DMS79 (cell line): Measurements from ENCODE around the gene PADI1.

ENCODE experiments used
- DNase-seq: peaks from one replicate; lab custom pipeline; 2025; lab: John Stamatoyannopoulos, UW

Gene PADI1

DNA sequence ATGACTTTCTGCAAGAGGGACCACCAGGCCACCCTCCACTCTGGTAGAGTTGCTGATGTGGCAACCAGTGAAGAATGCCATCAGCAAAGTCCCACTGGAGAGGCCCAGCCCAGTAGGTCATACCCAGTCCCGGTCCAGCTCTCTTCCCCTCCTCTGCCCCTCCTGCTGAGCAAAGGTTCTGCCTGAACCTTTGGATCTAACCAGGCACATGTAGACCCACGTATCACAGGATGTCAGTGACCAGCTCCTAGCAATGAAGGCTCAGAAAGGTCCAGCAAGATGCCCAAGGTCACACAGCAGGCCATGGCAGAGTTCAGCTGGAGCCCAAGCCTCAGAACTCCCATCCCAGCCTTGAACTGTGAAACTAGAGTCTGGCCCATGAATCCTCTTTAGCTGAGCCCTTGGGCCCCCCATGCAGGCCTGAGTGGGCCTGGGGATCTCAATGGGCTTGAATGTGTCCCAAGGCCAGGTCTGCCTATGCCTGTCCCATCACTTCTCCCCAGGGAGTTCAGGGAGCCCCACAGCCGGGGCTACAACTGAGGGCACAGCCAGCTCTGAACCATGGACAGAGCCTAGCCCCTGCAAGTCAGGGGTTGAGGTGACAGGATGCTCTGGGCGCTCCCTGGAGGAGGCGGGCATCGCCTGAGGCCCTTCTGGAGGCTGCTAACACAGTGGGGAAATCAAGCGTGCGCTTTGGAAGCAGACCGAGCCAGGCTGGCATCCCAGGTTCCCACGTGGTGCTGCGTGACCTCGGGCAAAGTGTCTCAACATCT, 21.4 kb upstream of the PADI1 start:
- DNase-seq = no peak

GRCh38 chr1:17184161-17184665, 20.7 kb upstream of the PADI1 start:
- DNase-seq = no peak

DNA sequence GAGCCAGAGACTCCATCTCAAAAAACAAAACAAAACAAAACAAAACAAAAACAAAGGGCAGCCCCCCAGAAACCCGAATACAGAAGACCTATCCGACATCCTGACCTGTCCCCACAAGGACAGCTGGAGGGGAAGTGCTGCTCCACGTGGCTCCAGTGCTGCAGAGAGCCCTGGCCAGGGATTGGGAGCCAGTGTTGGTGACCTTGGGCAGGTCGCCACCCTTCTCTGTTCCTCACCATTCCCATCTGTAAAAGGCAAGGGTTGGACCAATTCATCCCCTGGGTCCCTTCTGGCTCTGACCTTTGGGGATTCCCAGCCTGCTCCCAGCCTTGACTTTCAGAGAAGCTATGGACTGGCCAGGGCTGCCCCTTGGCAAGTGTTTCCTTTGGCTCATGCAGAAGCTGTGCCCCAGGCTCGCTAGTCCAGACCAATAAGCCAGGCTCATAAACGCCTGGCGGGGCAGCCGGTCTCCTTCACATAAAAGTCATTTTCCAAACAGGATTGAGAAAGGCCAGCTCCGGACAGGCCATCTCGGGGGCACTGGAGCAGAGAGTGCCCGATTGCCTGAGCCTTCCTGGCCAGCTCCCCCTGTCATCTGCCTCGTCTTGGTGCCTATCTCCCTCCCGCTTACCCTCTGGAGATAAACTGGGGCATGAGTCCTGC, 20.0 kb upstream of the PADI1 start:
- no peak for DNase-seq

DNA sequence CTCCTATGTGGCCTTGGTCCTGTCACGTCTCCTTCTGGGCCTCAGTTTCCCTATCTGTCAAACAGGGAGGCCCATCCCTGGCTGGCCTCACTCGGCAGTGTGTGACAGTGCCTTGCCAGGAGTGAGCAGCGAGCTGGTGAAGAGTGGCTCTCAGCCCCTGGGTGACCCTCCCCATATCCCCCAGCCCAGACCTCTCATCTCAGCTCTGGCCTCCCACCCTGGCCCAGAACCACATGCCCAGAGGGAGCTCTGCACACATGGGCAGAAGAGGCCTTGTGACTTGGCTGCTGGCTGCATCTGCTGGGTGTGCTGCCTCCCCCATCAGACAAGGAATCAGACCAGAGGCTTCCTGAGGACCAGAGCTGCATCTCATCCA, 19.5 kb upstream of the PADI1 start:
- no peak for DNase-seq

- DNase-seq = no peak
Observed at GRCh38 chr1:17186216-17186909, 18.6 kb upstream of the PADI1 start.

DNA sequence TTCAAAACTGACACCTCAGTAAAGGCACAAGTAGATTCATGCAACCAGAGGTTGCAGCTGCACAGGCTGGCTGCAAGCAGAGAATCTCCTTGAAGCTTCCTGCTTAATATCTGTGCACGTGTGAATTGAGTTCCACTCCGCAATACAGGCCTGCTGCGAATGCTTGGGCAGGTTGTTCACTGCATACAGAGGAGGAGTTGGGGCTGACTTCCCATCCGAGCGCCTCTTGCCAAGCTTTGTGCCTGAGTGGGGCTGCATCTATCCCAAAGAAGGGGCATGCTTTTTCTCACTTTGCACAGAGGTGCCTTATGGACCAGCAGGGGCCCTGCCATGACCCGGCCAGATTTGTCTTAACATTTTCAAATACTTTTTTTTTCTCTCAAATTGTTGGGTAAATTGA, 17.9 kb upstream of the PADI1 start:
- no peak for DNase-seq

DNA sequence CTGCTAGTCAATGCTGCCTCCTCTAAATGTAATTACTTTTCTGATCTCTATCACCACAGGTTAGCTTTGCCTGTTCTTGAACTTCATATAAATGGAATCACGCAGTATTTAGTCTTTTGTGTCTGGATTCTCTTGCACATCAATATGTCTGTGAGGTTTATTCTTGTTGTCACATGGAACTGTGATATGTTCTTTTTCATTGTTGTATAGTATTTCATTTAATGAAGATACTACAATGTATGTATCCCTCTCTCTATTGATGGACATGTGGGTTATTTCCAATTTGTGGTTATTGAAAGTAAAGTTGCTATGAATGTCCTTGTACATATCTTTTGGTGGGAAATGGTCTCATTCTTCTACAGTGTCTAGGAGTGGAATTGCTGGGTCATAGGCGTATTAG, 16.7 kb upstream of the PADI1 start:
- DNase-seq = no peak

DNA sequence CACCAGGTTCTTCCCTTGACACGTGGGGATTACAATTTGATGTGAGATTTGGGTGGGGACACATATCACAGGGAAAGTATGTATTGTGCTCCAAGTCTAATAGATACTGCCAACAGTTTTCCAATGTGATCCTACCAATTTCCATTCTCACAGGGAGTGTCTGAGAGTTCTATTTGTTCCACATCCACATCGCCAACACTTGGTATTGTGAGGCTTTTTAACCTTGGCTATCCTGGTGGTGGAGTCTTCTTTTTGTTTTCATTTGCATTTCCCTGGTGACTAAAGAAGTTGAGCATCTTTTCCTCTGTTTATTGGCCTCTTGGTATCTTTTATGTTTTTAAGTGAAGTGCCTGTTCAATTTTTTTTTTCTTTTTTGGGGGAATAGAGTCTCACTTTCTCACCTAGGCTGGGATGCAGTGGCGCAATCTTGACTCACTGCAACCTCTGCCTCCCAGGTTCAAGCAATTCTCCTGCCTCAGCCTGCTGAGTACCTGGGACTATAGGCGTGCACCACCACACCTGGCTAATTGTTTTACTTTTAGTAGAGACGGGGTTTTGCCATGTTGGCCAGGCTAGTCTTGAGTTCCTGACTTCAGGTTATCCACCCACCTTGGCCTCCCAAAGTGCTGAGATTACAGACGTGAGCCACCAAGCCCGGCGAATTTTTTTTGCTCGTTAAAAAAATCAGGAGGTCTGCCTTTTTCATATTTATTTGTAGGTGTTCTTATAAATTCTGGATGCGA, 15.9 kb upstream of the PADI1 start:
- DNase-seq = no peak

- no peak for DNase-seq
Observed at GRCh38 chr1:17189632-17189990, 15.3 kb upstream of the PADI1 start.

GRCh38 chr1:17190010-17190995, 14.6 kb upstream of the PADI1 start:
- no peak for DNase-seq

- DNase-seq = no peak
Observed at GRCh38 chr1:17191990-17192242, 13.0 kb upstream of the PADI1 start.

GRCh38 chr1:17192394-17193221, 12.3 kb upstream of the PADI1 start:
- no peak for DNase-seq

DNA sequence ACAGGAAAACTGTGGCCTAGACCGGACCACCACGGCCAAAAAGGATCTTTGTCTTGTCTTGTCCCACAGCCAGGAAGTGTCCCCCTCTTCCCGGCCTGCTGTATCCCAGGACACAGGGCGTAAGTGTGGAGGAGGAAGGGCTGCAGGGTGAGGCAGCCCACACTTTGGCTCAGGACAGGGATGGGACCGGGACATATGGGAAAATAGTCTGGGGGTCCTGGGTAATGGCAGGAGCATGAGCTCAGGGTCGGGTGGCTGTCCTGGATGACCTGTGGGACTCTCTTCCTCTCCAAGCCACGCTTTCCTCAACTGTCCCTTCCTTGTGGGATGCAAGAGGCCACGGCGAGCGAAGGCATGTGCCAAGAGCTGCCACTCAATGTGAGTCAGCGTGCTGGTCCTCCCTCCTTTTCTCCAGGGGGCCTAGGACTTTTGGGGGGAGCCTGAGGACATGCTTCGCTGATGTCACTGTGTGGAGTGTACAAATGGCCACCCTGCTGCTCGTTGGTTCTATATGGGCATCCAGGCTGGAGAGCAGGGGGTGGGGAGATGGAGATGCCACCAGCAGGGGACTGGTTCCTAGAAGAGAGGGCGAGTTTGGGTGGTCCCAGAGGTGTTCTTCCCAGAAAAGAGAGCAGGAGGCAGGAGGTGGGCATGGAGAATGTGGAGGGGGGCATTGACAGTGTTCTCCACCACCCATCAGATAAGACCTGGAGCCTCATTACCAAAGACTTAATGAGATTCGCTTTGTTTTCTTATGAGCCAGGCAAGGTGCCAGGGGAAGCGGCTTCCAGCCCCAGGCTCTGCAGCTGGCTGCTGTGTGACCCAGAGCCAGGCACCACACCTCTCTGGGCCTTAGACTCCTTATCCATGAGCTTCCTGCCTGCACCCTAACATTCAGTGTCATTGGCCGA, 11.5 kb upstream of the PADI1 start:
- DNase-seq = no peak

DNA sequence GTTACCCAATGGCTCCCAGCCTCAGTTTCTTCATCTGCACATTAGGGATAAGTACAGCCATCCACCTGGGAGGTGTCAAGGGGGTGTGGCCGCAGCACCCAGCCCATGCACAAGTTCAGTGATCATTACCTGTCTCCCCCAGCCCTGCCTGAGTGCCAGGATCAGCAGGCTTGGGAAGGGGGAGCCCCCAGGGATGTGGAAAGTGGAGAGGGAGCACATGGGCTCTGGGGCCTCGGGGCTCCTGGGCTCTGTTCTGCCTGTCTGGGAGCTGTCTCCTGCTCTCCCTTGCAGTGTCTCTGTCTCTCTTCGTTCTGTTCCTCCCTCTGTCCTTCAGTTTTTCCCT, 10.8 kb upstream of the PADI1 start:
- DNase-seq = no peak

- no peak for DNase-seq
Observed at GRCh38 chr1:17194615-17195528, 10.1 kb upstream of the PADI1 start.

DNA sequence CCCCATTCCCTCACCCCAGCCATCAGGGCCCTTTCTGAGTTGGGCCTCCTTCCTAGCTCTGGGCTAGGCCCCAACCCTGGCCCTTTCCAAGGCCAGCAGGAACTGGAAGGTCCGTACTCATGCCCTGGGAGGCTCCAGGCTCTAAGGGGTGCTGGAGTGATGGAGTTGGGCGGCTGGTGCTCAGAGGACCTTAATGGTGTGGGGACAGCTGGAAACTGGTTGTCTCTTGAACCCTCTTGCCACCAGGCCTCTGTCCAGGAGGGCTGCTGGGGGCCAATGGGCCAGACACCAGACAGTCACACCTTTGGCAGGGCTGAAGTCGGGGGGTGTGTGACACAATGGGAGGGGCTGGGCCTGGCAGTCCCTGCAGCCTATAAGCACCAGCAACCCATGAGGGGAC, 9.2 kb upstream of the PADI1 start:
- no peak for DNase-seq

DNA sequence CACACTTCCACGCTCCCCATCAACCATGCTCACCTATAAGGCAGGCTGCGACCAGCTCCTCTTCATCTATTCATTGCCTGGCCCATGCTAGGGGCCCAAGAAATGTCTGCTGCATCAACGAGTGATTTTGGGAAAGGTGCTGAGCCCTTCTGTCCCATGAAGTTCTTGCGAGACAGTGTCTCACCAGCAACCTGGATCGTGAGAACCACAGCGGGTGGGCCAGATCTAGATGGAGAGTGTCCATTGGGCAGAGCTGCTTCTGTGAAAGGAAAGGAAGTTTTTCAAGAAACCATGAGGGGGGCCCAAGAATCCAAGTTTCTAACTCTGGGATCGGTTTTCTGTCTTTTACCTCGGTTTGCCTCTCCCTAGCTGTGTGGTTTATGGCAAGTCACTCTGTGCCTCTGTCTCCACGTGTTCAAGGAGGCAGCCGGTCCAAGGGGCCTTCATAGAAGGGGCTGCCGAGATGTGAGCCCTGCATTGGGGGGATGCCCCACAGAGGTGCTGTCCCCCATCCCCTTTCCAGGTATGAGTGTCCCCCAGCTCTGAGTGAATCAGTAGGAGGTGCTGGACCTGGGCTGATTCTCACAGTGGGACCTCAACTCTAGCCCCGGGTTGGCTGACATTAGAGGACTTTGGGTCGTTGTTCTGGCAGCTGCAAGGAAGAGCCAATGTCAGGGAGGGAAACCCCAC, 8.3 kb upstream of the PADI1 start:
- DNase-seq = no peak

DNA sequence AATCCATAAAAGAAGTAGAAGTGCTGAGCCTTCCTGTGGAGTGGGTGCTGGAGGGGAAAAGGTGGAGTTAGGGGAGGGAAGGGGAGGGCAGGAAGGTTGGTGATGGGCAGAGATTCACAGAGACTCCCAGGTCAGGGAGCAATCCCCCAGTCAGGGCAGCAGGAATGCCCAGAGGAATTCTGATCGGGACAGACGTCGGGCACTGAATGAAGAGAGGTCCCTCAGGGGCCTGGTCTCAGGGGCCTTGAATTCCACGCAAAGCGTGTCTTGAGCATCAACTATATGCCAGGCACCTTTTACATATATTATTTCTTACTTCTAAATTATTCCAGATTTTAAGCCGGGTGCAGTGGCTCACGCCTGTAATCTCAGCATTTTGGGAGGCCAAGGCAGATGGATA, 7.2 kb upstream of the PADI1 start:
- no peak for DNase-seq
